WTC11 (cell line): ENCODE data around the gene DRD2. TPM values are rescaled to one million over a fixed set of nuclear protein-coding genes. Genes with fewer than 3 reads are reported as not detected.

Experiments used
- ATAC-seq: fragments of 200-7000 bp; cut with Tn5 transposase; 2 replicates; pipeline ENCODE4 v1.10.0; 2021; ENCODE audit warnings: mild to moderate bottlenecking, moderate library complexity
- CTCF ChIA-PET: fragments of 300-600 bp; sonication (Branson Sonifier 250); formaldehyde crosslinking; loops from one replicate; lab custom pipeline; 2021; ENCODE audit warnings: antibody characterized with exemption; lab: Charles Lee
- POLR2A ChIA-PET: fragments of 350-600 bp; sonication (Branson Sonifier 250); formaldehyde crosslinking; loops from one replicate; lab custom pipeline; 2021; ENCODE audit warnings: antibody characterized with exemption; lab: Charles Lee
- DNase-seq: peaks from one replicate; pipeline ENCODE4 v3.0.0; 2021; ENCODE audit warnings: low spot score
- H3K27ac Mint-ChIP-seq: 2 replicates; pipeline ENCODE4 v1.8.0; 2021; ENCODE audit warnings: mixed read lengths
- H3K27me3 Mint-ChIP-seq: 2 replicates; pipeline ENCODE4 v1.8.0; 2021; ENCODE audit warnings: low read depth, mild to moderate bottlenecking, moderate library complexity, mixed read lengths
- H3K36me3 Mint-ChIP-seq: 2 replicates; pipeline ENCODE4 v1.8.0; 2021; ENCODE audit warnings: mixed read lengths
- H3K4me1 Mint-ChIP-seq: 2 replicates; pipeline ENCODE4 v1.8.0; 2022; ENCODE audit warnings: mixed read lengths
- H3K4me3 Mint-ChIP-seq: 2 replicates; pipeline ENCODE4 v1.8.0; 2021; ENCODE audit warnings: mild to moderate bottlenecking, moderate library complexity, mixed read lengths
- H3K9me3 Mint-ChIP-seq: 2 replicates; pipeline ENCODE4 v1.8.0; 2021; ENCODE audit warnings: mixed read lengths
- AFF4 ChIP-seq: sonication (generic); formaldehyde crosslinking; IDR thresholded peaks from 2 replicates; pipeline ENCODE4 v1.8.1; 2023; ENCODE audit warnings: mild to moderate bottlenecking, missing genetic modification reagents, borderline replicate concordance
- AR ChIP-seq: fragments of 250-450 bp; sonication (Bioruptor Pico); IDR thresholded peaks from 2 replicates; pipeline ENCODE4 v1.9.0; 2021; ENCODE audit warnings: mild to moderate bottlenecking
- ATF1 ChIP-seq: sonication (generic); formaldehyde crosslinking; IDR thresholded peaks from 2 replicates; pipeline ENCODE4 v1.8.1; 2023; ENCODE audit warnings: mild to moderate bottlenecking, moderate library complexity, missing genetic modification reagents
- ATF3 ChIP-seq: sonication (generic); formaldehyde crosslinking; conservative IDR thresholded peaks from 2 replicates; pipeline ENCODE4 v1.8.1; 2022; ENCODE audit warnings: mild to moderate bottlenecking, missing genetic modification reagents
- CREB1 ChIP-seq: sonication (generic); formaldehyde crosslinking; IDR thresholded peaks from 2 replicates; pipeline ENCODE4 v1.8.0; 2023; ENCODE audit warnings: mild to moderate bottlenecking, missing genetic modification reagents
- CREM ChIP-seq: sonication (generic); formaldehyde crosslinking; IDR thresholded peaks from 2 replicates; pipeline ENCODE4 v1.8.1; 2022; ENCODE audit warnings: mild to moderate bottlenecking, missing genetic modification reagents, moderate library complexity
- CTCF ChIP-seq: fragments of 200-600 bp; IDR thresholded peaks from 2 replicates; pipeline ENCODE4 v1.8.0; 2022; ENCODE audit warnings: antibody characterized with exemption
- E2F5 ChIP-seq: sonication (generic); formaldehyde crosslinking; IDR thresholded peaks from 2 replicates; pipeline ENCODE4 v1.8.1; 2022; ENCODE audit warnings: mild to moderate bottlenecking, moderate library complexity, missing genetic modification reagents
- ELF4 ChIP-seq: sonication (generic); formaldehyde crosslinking; IDR thresholded peaks from 2 replicates; pipeline ENCODE4 v1.8.1; 2022; ENCODE audit warnings: low read depth, mild to moderate bottlenecking, moderate library complexity, missing genetic modification reagents
- ESRRA ChIP-seq: sonication (generic); formaldehyde crosslinking; IDR thresholded peaks from 2 replicates; pipeline ENCODE4 v1.8.1; 2022; ENCODE audit warnings: mild to moderate bottlenecking, missing genetic modification reagents, borderline replicate concordance
- ETV6 ChIP-seq: sonication (generic); formaldehyde crosslinking; IDR thresholded peaks from 2 replicates; pipeline ENCODE4 v1.8.1; 2022; ENCODE audit warnings: mild to moderate bottlenecking, missing genetic modification reagents
- GTF2I ChIP-seq: fragments of 250-450 bp; sonication (Bioruptor Pico); conservative IDR thresholded peaks from 2 replicates; pipeline ENCODE4 v1.4.0; 2021; ENCODE audit warnings: mild to moderate bottlenecking
- JAZF1 ChIP-seq: fragments of 250-450 bp; sonication (Bioruptor Pico); IDR thresholded peaks from 2 replicates; pipeline ENCODE4 v1.9.0; 2021; ENCODE audit warnings: moderate library complexity, mild to moderate bottlenecking, inconsistent platforms
- KAT7 ChIP-seq: sonication (generic); formaldehyde crosslinking; IDR thresholded peaks from 2 replicates; pipeline ENCODE4 v1.8.1; 2023; ENCODE audit warnings: missing genetic modification reagents, mild to moderate bottlenecking, borderline replicate concordance
- MYBL2 ChIP-seq: sonication (generic); formaldehyde crosslinking; IDR thresholded peaks from 2 replicates; pipeline ENCODE4 v1.8.1; 2023; ENCODE audit warnings: mild to moderate bottlenecking, moderate library complexity, missing genetic modification reagents
- NR1H2 ChIP-seq: sonication (generic); formaldehyde crosslinking; IDR thresholded peaks from 2 replicates; pipeline ENCODE4 v1.9.0; 2021; ENCODE audit warnings: mild to moderate bottlenecking, moderate library complexity, missing genetic modification reagents
- NR2C2 ChIP-seq: sonication (generic); formaldehyde crosslinking; IDR thresholded peaks from 2 replicates; pipeline ENCODE4 v1.8.0; 2022; ENCODE audit warnings: mild to moderate bottlenecking, missing genetic modification reagents
- SMAD3 ChIP-seq: sonication (generic); formaldehyde crosslinking; IDR thresholded peaks from 2 replicates; pipeline ENCODE4 v1.8.0; 2022; ENCODE audit warnings: missing genetic modification reagents, mild to moderate bottlenecking, borderline replicate concordance
- STAT6 ChIP-seq: sonication (generic); formaldehyde crosslinking; conservative IDR thresholded peaks from 2 replicates; pipeline ENCODE4 v1.8.1; 2023; ENCODE audit warnings: mild to moderate bottlenecking, low read depth, missing genetic modification reagents, moderate library complexity
- TEAD1 ChIP-seq: sonication (generic); formaldehyde crosslinking; IDR thresholded peaks from 2 replicates; pipeline ENCODE4 v1.8.0; 2022; ENCODE audit warnings: mild to moderate bottlenecking, missing genetic modification reagents
- TEAD4 ChIP-seq: sonication (generic); formaldehyde crosslinking; IDR thresholded peaks from 2 replicates; pipeline ENCODE4 v1.8.0; 2022; ENCODE audit warnings: mild to moderate bottlenecking, missing genetic modification reagents
- ZNF121 ChIP-seq: sonication (generic); formaldehyde crosslinking; IDR thresholded peaks from 2 replicates; pipeline ENCODE4 v1.8.0; 2023; ENCODE audit warnings: missing genetic modification reagents
- ZNF138 ChIP-seq: sonication (generic); formaldehyde crosslinking; conservative IDR thresholded peaks from 2 replicates; pipeline ENCODE4 v1.8.1; 2022; ENCODE audit warnings: mild to moderate bottlenecking, moderate library complexity, missing genetic modification reagents
- total RNA-seq: library from RNA; stranded (reverse); gene quantifications from 3 replicates; pipeline ENCODE4 v1.2.3, GENCODE V29; 2021

DRD2 gene
- total RNA-seq, 1 experiment from 2014 or later: 0.20 TPM

- TF ChIP-seq E2F5 (CRISPR knock-in tag): no peak
- no peak for TF ChIP-seq ELF4 (CRISPR knock-in tag)
- TF ChIP-seq ZNF121 (CRISPR knock-in tag): no peak
- TF ChIP-seq ATF3: no peak
- no peak for TF ChIP-seq AFF4 (CRISPR knock-in tag)
- TF ChIP-seq TEAD1 (CRISPR knock-in tag): no peak
Measured at GRCh38 chr11:113405724-113406478, 69.3 kb downstream of the DRD2 start (continued).

GRCh38 chr11:113404859-113405430 is 70.3 kb downstream of the DRD2 start:
- POLR2A ChIA-PET: no interaction called here
- no peaks in the 10 kb centered on the region for H3K9me3 Mint-ChIP-seq
- H3K27me3 Mint-ChIP-seq: no peaks in the 10 kb centered on the region
- H3K27ac Mint-ChIP-seq: no peak overlapping the region
- peaks cover 4% of the 10 kb centered on the region for H3K4me1 Mint-ChIP-seq
- ATAC-seq (no peak), DNase-seq (no peak)
- no peak overlapping the region for H3K4me3 Mint-ChIP-seq
- CTCF ChIA-PET: no interaction called here
- no peaks in the 10 kb centered on the region for H3K36me3 Mint-ChIP-seq
- TF ChIP-seq ETV6 (CRISPR knock-in tag): no peak
- no peak for TF ChIP-seq CREB1 (CRISPR knock-in tag)
- TF ChIP-seq NR1H2 (CRISPR knock-in tag): no peak
- no peak for TF ChIP-seq ZNF138 (CRISPR knock-in tag)
- TF ChIP-seq CTCF: no peak
- TF ChIP-seq ATF1: no peak
- TF ChIP-seq TEAD4 (CRISPR knock-in tag): no peak
- no peak for TF ChIP-seq KAT7
- TF ChIP-seq MYBL2: no peak
- TF ChIP-seq ESRRA (CRISPR knock-in tag): no peak
- no peak for TF ChIP-seq SMAD3 (CRISPR knock-in tag)
- no peak for TF ChIP-seq AR (CRISPR knock-in tag)
- no peak for TF ChIP-seq NR2C2 (CRISPR knock-in tag)
- no peak for TF ChIP-seq GTF2I (CRISPR knock-in tag)
- TF ChIP-seq STAT6: no peak
- no peak for TF ChIP-seq JAZF1
- TF ChIP-seq CREM (CRISPR knock-in tag): no peak
